Mesendoderm (in vitro differentiated cells): ENCODE data around the gene TCF15.
"Not testable (repeated sequence)": the region's sequence is repeated elsewhere in the genome, so short reads cannot be mapped to it uniquely, and the experiment has no call there.

Experiments used
- DNase-seq: peaks from one replicate; pipeline ENCODE4 v3.0.0; 2013
- H2AK5ac ChIP-seq: 2 replicates; pipeline ENCODE4 v1.6.1; 2013; ENCODE audit warnings: low read length, inconsistent platforms
- H2BK120ac ChIP-seq: 2 replicates; pipeline ENCODE4 v1.6.1; 2013; ENCODE audit warnings: low read depth, mild to moderate bottlenecking, low read length, moderate library complexity, mixed read lengths
- H2BK15ac ChIP-seq: replicated peaks from 2 replicates; pipeline ENCODE4 v1.6.1; 2013; ENCODE audit warnings: low read depth, mild to moderate bottlenecking, moderate library complexity
- H2BK5ac ChIP-seq: 2 replicates; pipeline ENCODE4 v1.6.1; 2013; ENCODE audit warnings: low read length, inconsistent platforms
- H3K18ac ChIP-seq: 2 replicates; pipeline ENCODE4 v1.6.1; 2013; ENCODE audit warnings: mild to moderate bottlenecking, low read length, mixed read lengths
- H3K23ac ChIP-seq: one replicate; pipeline ENCODE4 v1.6.1; 2013; ENCODE audit warnings: low read length
- H3K27ac ChIP-seq: 2 replicates; pipeline ENCODE4 v1.5.1; 2013; ENCODE audit warnings: low read depth, mild to moderate bottlenecking, inconsistent platforms, low read length, moderate library complexity
- H3K27me3 ChIP-seq: 2 replicates; pipeline ENCODE4 v1.6.1; 2013; ENCODE audit warnings: low read length, control low read depth, mild to moderate bottlenecking, inconsistent platforms; ENCODE audit not compliant: insufficient read depth, poor library complexity
- H3K36me3 ChIP-seq: 2 replicates; pipeline ENCODE4 v1.6.1; 2013; ENCODE audit warnings: low read length, inconsistent platforms; ENCODE audit not compliant: control insufficient read depth, insufficient read depth
- H3K4ac ChIP-seq: one replicate; pipeline ENCODE4 v1.6.1; 2013; ENCODE audit warnings: low read depth, mild to moderate bottlenecking, low read length, moderate library complexity
- H3K4me1 ChIP-seq: 2 replicates; pipeline ENCODE4 v1.6.1; 2013; ENCODE audit warnings: low read depth, low read length, inconsistent platforms; ENCODE audit not compliant: control insufficient read depth
- H3K4me2 ChIP-seq: 2 replicates; pipeline ENCODE4 v1.6.1; 2013; ENCODE audit warnings: low read length
- H3K4me3 ChIP-seq: 2 replicates; pipeline ENCODE4 v1.5.1; 2013; ENCODE audit warnings: mild to moderate bottlenecking, low read length
- H3K56ac ChIP-seq: one replicate; pipeline ENCODE4 v1.6.1; 2013; ENCODE audit warnings: low read length
- H3K79me1 ChIP-seq: 2 replicates; pipeline ENCODE4 v1.6.1; 2013; ENCODE audit warnings: low read length, inconsistent platforms
- H3K79me2 ChIP-seq: 2 replicates; pipeline ENCODE4 v1.6.1; 2013; ENCODE audit warnings: mild to moderate bottlenecking, low read length; ENCODE audit not compliant: control insufficient read depth, insufficient read depth
- H3K9ac ChIP-seq: 2 replicates; pipeline ENCODE4 v1.6.1; 2013; ENCODE audit warnings: low read length, inconsistent platforms
- H4K5ac ChIP-seq: one replicate; pipeline ENCODE4 v1.6.1; 2013; ENCODE audit warnings: low read length
- H4K8ac ChIP-seq: one replicate; pipeline ENCODE4 v1.6.1; 2013; ENCODE audit warnings: low read depth, mild to moderate bottlenecking, control low read depth, low read length, moderate library complexity
- WGBS: extraction: QIAGEN DNeasy Blood & Tissue Kit; methylation state at CpG from one replicate; pipeline ENCODE4 v1.1.7; 2013; ENCODE audit warnings: low lambda C conversion rate, missing lambda C conversion rate; ENCODE audit not compliant: insufficient coverage; ENCODE audit errors: extremely low coverage; 5-methylcytosine and 5-hydroxymethylcytosine counted together

The TCF15 gene

DNA sequence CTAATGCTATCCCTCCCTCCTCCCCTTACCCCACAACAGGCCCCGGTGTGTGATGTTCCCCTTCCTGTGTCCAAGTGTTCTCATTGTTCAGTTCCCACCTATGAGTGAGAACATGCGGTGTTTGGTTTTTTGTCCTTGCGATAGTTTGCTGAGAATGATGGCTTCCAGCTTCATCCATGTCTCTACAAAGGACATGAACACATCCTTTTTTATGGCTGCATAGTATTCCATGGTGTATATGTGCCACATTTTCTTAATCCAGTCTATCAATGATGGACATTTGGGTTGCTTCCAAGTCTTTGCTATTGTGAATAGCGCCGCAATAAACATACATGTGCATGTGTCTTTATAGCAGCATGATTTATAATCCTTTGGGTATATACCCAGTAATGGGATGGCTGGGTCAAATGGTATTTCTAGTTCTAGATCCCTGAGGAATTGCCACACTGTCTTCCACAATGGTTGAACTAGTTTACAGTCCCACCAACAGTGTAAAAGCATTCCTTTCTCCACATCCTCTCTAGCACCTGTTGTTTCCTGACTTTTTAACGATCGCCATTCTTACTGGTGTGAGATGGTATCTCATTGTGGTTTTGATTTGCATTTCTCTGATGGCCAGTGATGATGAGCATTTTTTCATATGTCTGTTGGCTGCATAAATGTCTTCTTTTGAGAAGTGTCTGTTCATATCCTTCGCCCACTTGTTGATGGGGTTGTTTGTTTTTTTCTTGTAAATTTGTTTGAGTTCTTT is 31.0 kb downstream of the TCF15 start:
- not testable (repeated sequence) for H2BK5ac ChIP-seq, H2AK5ac ChIP-seq, H3K4me2 ChIP-seq, H3K18ac ChIP-seq, DNase-seq, H3K56ac ChIP-seq, H4K5ac ChIP-seq, H3K4me1 ChIP-seq, H3K23ac ChIP-seq, H3K36me3 ChIP-seq, H3K27ac ChIP-seq, H4K8ac ChIP-seq, H3K79me2 ChIP-seq, H3K27me3 ChIP-seq, H3K9ac ChIP-seq, H3K79me1 ChIP-seq, H2BK15ac ChIP-seq, H3K4me3 ChIP-seq, H3K4ac ChIP-seq, H2BK120ac ChIP-seq
- no CpG with 5 or more reads among the region's 8 CpGs for WGBS

DNA sequence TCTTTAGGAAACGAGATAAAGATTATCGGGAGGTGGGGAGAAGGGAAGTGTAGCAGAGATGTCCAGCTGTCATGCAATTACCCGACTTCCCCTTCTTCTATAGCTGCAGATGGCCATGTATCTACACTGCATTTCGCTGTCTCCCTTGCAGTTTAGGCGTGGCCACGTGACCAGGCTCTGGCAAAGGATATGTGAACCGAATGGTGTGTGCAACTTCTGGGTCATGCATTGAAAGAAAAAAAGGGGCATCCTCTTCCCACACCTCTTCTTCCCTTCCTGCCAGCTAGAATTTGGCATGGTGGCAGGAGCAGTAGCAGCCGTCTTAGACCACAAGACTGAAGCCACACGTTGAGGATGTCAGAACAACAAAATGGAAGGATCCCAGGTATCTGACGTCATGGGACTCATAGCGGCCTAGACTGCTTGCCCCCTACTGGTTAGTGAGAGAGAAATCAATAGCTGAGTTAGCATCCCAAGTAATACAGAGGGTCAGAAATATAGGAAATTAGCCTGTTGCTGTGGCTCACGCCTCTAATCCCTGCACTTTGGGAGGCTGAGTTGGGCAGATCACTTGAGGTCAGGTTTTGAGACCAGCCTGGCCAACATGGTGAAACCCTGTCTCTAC is 32.8 kb downstream of the TCF15 start:
- 100% methylated on average over 2 of the region's 12 CpGs for WGBS
- H4K5ac ChIP-seq, result no peak overlapping the region
- DNase-seq, result peak; percentile 83

DNA sequence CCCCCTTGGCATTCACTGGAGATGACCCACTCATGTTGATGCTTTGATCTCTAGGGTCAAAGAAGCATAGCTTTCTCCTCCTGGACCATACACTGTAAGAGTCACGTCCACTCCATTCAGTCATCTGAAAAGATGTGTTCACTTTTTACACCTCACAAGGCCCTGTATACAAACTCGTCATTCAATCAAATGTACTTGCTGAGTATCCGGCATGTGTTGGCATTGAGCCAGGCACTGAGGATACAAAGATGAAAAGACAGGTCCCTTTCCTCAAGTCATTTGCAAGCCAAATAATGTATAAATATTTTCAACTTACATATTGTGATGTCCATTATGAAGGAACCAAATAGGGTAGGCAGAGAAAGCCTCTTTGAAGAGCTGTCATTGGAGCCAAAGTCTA is 34.0 kb downstream of the TCF15 start:
- WGBS, result no CpG with 5 or more reads among the region's 3 CpGs
- H3K79me2 ChIP-seq, result no peaks in the 10 kb centered on the region
- no peak overlapping the region for H3K18ac ChIP-seq
- no peak overlapping the region for H2BK15ac ChIP-seq
- no peak overlapping the region for H3K4me2 ChIP-seq
- H2BK120ac ChIP-seq, result no peak overlapping the region
- no peak overlapping the region for H3K27ac ChIP-seq
- DNase-seq, result no peak
- H3K36me3 ChIP-seq, result no peaks in the 10 kb centered on the region
- H4K5ac ChIP-seq, result no peak overlapping the region
- no peak overlapping the region for H3K4ac ChIP-seq
- H4K8ac ChIP-seq, result no peak overlapping the region
- peak overlapping the region; percentile 55 for H2AK5ac ChIP-seq
- no peak overlapping the region for H3K56ac ChIP-seq
- peaks cover 9% of the 10 kb centered on the region for H3K4me1 ChIP-seq
- H3K27me3 ChIP-seq, result no peaks in the 10 kb centered on the region
- H3K79me1 ChIP-seq, result no peaks in the 10 kb centered on the region
- no peak overlapping the region for H3K9ac ChIP-seq
- no peak overlapping the region for H3K23ac ChIP-seq
- no peak overlapping the region for H2BK5ac ChIP-seq
- no peak overlapping the region for H3K4me3 ChIP-seq

More for the DNA sequence above, 32.8 kb downstream of the TCF15 start:
- Histone ChIP-seq H3K56ac (no peak overlapping the region), H4K8ac (no peak overlapping the region), H3K18ac (no peak overlapping the region), H2AK5ac (no peak overlapping the region), H3K4me3 (no peak overlapping the region), H3K4ac (no peak overlapping the region), H3K4me1 (peaks cover 9% of the 10 kb centered on the region), H3K4me2 (no peak overlapping the region), H3K79me2 (no peaks in the 10 kb centered on the region), H2BK5ac (no peak overlapping the region), H3K23ac (no peak overlapping the region), H3K27me3 (no peaks in the 10 kb centered on the region), H2BK15ac (no peak overlapping the region), H3K79me1 (no peaks in the 10 kb centered on the region), H3K36me3 (no peaks in the 10 kb centered on the region), H3K9ac (no peak overlapping the region), H3K27ac (no peak overlapping the region), H2BK120ac (no peak overlapping the region)

DNA sequence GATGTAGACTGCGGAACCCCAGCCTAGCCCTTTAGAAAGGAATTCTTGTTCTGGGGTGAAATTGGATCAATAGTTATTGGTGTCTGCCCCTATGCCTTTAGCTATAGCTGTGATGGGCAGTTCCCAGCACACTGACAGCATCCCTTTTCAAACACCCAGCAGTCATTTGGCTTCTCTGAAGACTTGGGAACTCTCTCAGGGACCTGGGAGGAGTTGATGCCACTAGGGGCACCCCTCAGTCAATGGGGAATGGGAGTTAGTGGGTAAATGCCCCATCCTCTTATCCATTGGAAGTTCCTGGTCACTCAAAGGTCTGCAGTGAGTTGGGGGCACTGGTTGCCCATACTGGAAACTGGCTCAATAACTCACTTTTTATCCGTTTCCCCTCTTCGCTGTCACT is 34.9 kb downstream of the TCF15 start:
- Histone ChIP-seq H2AK5ac (no peak overlapping the region), H2BK120ac (no peak overlapping the region), H3K4me3 (no peak overlapping the region), H2BK5ac (no peak overlapping the region), H2BK15ac (no peak overlapping the region), H3K27ac (no peak overlapping the region), H3K27me3 (no peaks in the 10 kb centered on the region), H4K8ac (no peak overlapping the region), H3K4me1 (peaks cover 9% of the 10 kb centered on the region), H4K5ac (no peak overlapping the region), H3K4ac (no peak overlapping the region), H3K36me3 (no peaks in the 10 kb centered on the region), H3K23ac (no peak overlapping the region), H3K9ac (no peak overlapping the region), H3K4me2 (no peak overlapping the region), H3K56ac (no peak overlapping the region), H3K79me2 (no peaks in the 10 kb centered on the region), H3K79me1 (no peaks in the 10 kb centered on the region), H3K18ac (no peak overlapping the region)
- no CpG with 5 or more reads among the region's 3 CpGs for WGBS
- no peak for DNase-seq

DNA sequence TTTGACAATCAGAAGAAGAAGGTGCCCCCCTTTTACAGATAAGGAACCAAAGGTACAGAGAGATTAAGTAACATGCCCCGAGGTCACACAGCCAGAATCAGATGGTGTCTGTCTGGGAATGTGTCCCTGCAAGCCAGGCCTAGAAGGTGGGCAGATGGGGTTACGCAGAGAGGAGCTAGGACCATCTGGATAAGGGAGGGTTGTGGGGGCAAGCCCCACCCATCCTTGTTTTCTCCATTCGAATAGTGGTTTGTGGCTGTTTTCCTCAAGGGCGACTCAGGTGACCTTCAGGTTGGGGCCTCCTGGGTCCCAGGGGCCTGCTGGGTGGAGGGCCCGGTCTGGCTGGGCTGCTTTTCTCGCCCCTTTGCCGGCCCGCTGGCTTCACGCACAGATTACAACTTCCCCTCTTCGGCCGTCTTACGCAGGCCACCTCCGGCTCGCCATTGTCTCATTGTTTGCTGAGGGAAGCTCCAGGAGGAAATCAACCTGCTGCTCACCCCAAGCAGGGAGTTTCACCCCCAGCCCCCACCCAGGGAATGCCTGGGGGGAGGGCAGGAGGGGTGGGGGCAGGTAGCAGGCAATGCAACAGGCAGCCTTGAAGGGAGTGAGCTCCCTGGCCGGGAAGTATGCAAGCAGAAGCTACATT is 35.7 kb downstream of the TCF15 start:
- Histone ChIP-seq H3K27ac (peak overlapping the region; percentile 46), H4K8ac (no peak overlapping the region), H4K5ac (no peak overlapping the region), H3K4me3 (no peak overlapping the region), H3K79me2 (no peaks in the 10 kb centered on the region), H2BK5ac (no peak overlapping the region), H3K18ac (peak overlapping the region; percentile 54), H3K23ac (peak overlapping the region; percentile 53), H3K9ac (peak overlapping the region; percentile 39), H3K4me1 (peaks cover 9% of the 10 kb centered on the region), H2AK5ac (no peak overlapping the region), H3K36me3 (no peaks in the 10 kb centered on the region), H3K56ac (peak overlapping the region; percentile 74), H2BK15ac (no peak overlapping the region), H3K4ac (no peak overlapping the region), H3K4me2 (no peak overlapping the region), H3K79me1 (no peaks in the 10 kb centered on the region), H2BK120ac (no peak overlapping the region), H3K27me3 (no peaks in the 10 kb centered on the region)
- peak; percentile 81 for DNase-seq
- WGBS, result no CpG with 5 or more reads among the region's 15 CpGs
